Fibroblast of mammary gland (primary cell): Measurements from ENCODE around the gene PHOSPHO1.

ENCODE experiments used
- DNase-seq: peaks from one replicate; pipeline ENCODE4 v3.0.0-alpha.2; 2010; ENCODE audit warnings: low read depth
- H3K4me3 ChIP-seq: 2 replicates; pipeline ENCODE4 v1.5.1; 2011; ENCODE audit warnings: low read depth, mild to moderate bottlenecking, low read length, moderate library complexity; ENCODE audit not compliant: control insufficient read depth
- TF ChIP-seq, protein P1 (sequence below): conservative IDR thresholded peaks from 2 replicates; pipeline ENCODE4 v1.5.1; 2011; ENCODE audit warnings: low read depth, low read length, inconsistent platforms; ENCODE audit not compliant: control insufficient read depth, insufficient read depth

PHOSPHO1 gene

DNA sequence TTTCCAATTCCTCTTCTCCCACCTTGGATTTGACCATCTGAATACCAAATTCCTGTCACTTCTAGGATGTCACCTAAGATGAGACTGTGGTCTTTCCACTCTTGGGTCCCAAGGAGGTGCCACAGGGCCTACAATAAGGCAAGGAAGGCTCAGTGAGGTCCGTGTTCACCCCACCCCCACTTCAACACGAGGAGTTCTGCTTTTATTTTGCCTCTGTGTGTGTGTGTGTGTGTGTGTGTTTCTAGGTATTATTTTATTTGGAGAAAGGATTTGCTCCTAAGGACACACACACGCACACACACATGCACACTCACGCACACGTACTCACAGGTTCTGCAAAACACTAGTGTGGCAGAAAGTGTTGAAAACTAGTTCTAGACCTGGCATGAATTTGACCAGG, 24.5 kb upstream of the PHOSPHO1 start:
- TF ChIP-seq, protein P1, sequence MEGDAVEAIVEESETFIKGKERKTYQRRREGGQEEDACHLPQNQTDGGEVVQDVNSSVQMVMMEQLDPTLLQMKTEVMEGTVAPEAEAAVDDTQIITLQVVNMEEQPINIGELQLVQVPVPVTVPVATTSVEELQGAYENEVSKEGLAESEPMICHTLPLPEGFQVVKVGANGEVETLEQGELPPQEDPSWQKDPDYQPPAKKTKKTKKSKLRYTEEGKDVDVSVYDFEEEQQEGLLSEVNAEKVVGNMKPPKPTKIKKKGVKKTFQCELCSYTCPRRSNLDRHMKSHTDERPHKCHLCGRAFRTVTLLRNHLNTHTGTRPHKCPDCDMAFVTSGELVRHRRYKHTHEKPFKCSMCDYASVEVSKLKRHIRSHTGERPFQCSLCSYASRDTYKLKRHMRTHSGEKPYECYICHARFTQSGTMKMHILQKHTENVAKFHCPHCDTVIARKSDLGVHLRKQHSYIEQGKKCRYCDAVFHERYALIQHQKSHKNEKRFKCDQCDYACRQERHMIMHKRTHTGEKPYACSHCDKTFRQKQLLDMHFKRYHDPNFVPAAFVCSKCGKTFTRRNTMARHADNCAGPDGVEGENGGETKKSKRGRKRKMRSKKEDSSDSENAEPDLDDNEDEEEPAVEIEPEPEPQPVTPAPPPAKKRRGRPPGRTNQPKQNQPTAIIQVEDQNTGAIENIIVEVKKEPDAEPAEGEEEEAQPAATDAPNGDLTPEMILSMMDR, result no peak

GRCh38 chr17:49254066-49254465, 23.5 kb upstream of the PHOSPHO1 start:
- no peak for DNase-seq
- TF ChIP-seq, protein P1, result no peak
- no peak overlapping the region for H3K4me3 ChIP-seq

More for the DNA sequence above, 24.5 kb upstream of the PHOSPHO1 start:
- no peak for DNase-seq
- no peak overlapping the region for H3K4me3 ChIP-seq

DNA sequence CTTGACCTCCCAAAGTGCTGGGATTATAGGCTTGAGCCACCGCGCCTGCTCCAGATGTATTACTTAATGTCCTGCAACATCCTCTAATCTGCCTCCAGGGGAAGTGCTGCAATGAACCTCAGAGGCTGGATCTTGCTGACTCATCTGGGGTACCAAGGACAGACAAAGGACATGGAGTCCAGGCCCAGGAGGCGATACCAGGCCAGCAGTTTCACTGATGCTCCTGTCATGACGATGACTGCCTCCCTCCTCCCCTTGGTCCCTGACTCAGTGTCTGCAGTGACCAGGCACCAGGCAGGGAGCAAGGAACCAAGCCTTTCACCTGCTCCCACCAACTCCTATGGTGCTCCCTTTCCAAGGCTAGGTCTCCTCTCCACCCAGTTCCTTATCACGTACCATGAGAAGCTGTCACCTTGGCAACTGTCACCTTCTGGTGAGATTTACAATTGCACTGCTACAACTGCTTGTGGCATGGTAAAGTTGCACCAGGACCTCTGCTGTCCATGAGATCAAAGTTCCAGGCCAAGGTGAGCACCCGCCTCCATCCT, 21.6 kb upstream of the PHOSPHO1 start:
- no peak overlapping the region for H3K4me3 ChIP-seq
- TF ChIP-seq, protein P1, result no peak
- peak; percentile 32 for DNase-seq

DNA sequence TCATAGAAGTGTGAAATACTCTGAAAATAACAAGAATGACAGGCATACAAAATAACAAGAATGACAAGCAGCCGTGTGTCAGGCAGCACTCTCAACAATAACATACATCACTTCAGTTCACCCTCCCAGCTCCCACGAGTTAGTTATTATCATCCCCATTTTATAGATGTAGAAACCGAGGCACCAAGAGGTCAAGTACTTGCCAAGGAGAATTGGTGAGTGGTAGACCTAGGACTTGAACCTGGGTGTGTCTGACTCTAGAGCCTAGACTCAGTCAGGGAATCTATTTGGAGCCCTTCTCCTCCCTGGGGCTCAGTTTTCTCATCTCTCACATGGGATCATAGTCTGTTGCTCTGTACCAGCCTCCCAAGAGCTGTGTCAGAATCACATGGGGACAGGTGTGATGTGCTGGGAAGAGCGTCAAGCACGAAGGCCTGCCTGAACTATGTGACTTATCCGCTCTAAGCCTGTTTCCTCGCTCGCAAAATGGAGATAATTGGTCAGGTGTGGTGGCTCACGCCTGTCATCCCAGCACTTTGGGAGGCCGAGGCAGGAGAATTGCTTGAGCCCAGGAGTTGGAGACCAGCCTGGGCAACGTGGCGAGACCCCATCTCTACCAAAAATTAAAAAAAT, 19.4 kb upstream of the PHOSPHO1 start:
- TF ChIP-seq, protein P1, result no peak
- no peak overlapping the region for H3K4me3 ChIP-seq
- DNase-seq, result no peak

GRCh38 chr17:49249292-49249794, 18.8 kb upstream of the PHOSPHO1 start:
- DNase-seq, result no peak
- TF ChIP-seq, protein P1, result no peak
- H3K4me3 ChIP-seq, result no peak overlapping the region

DNA sequence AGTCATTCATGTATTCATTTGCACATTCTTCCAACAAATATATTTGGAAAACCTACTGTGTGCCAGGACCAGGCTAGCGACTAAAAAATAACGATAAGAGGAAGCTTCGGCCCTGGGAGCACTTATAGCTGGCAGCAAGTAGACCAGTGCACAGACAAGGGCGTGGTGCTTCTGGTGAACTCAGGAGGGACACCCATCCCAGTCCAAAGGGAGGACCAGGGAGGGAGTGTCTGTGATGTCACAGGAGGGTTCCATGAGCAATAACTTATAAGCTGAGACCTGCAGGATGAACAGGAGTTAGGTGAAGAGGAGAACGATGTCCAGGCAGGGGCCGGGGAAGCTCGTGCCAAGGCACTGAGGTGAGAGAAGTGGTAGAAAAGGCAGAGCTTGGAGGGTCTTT, 17.4 kb upstream of the PHOSPHO1 start:
- TF ChIP-seq, protein P1, result no peak
- H3K4me3 ChIP-seq, result no peak overlapping the region
- no peak for DNase-seq
